Prostate gland (tissue), 2 donors: ENCODE results near the gene HOXD11. TPM values are rescaled to one million over a fixed set of nuclear protein-coding genes. Genes with fewer than 3 reads are reported as not detected.

Experiments
- DNase-seq: peaks from one replicate; pipeline ENCODE4 v3.0.0-alpha.2; 2019; ENCODE audit warnings: low spot score
- H3K27ac ChIP-seq, 2 donors: fragments of 200-600 bp; sonication (generic); 2 replicates each; pipeline ENCODE4 v1.5.1; 2017 to 2019
- H3K27me3 ChIP-seq: fragments of 200-600 bp; sonication (generic); replicated peaks from 2 replicates; pipeline ENCODE4 v1.5.1; 2019; ENCODE audit not compliant: insufficient read depth
- H3K36me3 ChIP-seq, 2 donors: fragments of 200-600 bp; sonication (generic); 1 replicate in 1 of 2; 2 replicates in 1 of 2; pipeline versions ENCODE4 v1.5.1 to v1.8.1; 2017 to 2019
- H3K4me1 ChIP-seq: fragments of 200-600 bp; sonication (generic); replicated peaks from 2 replicates; pipeline ENCODE4 v1.5.1; 2019
- H3K4me3 ChIP-seq, 2 donors: fragments of 200-600 bp; sonication (generic); 2 replicates each; pipeline ENCODE4 v1.5.1; 2017 to 2019
- H3K9me3 ChIP-seq: fragments of 200-600 bp; sonication (generic); 2 replicates; pipeline ENCODE4 v1.5.1; 2017
- POLR2A ChIP-seq: fragments of 450-650 bp; IDR thresholded peaks from one replicate; pipeline ENCODE4 v1.6.1; 2016; ENCODE audit warnings: antibody characterized with exemption, mild to moderate bottlenecking
- POLR2AphosphoS5 ChIP-seq: sonication (generic); formaldehyde crosslinking; IDR thresholded peaks from one replicate; pipeline ENCODE4 v1.6.1; 2017; ENCODE audit warnings: antibody characterized with exemption
- WGBS: methylation state at CpG from one replicate; pipeline ENCODE4 v1.1.5; 2018; 5-methylcytosine and 5-hydroxymethylcytosine counted together
- intact Hi-C: fragments of 100-400 bp; cut with DNase I; formaldehyde crosslinking; loops from one replicate; pipeline ENCODE4 v1.14.2; 2022
- total RNA-seq, 2 donors: library from RNA; depleted of rRNA; stranded (reverse); fragments of >200 nt; gene quantifications; one replicate each; pipeline ENCODE4 v1.1.0, GENCODE V29; 2016
- TF ChIP-seq, protein P1 (sequence below), 4 experiments: fragments of 200-600 bp in 2 of 4; fragments of 450-650 bp in 2 of 4; sonication (generic) in 2 of 4; IDR thresholded peaks; 1 replicate in 3 of 4; 2 replicates in 1 of 4; pipeline ENCODE4 v1.5.1; 2016 to 2019; ENCODE audit warnings: antibody characterized with exemption in 4 of 4, mild to moderate bottlenecking in 2 of 4, moderate library complexity in 2 of 4

Gene HOXD11
- total RNA-seq, 2 donors from 2014 or later, result 8.0 to 14.9 TPM

DNA sequence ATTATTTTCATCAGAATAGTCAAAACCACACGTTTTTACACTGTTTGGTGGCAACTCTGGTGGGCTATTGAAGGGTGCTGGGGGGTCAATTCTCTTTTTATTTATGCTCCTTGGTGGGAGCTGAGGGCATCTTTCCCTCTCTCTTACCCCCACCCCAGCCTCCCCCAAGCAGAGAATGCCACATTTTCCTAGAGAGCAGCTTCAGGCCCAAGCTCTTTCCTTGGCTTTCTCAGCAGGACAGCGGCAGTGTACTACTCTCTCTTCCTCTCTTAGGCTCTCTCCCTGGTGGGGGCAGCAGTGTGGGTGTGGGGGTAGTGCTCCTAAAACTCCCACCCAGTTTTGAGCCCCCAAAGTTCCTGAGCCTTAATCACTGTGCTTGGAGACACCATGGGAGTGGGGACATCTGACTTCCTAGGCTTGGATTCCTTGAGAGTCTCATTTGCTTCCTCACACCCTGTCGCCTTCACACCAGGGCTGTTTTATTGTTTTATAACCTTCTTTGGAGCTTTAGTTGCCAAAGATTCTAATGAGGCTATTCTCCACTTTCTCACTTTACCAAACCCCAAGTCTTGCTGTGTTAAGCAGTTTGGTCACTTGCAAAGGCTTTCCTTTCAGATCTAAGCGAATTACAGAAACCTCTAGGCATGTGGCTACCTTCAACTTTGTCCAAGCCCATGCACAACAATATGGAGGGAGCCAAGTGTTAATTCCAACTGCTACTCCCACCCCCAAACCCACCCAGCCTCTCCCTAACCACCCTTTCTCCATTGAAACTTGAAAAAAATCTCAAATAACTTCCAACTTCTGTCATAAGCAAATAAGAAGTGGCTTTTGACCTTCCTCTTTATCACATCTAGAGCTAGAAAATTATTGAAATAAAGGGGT is 38.2 kb downstream of the HOXD11 start:
- 85% methylated on average over 4 of the region's 4 CpGs for WGBS
- no peaks in the 10 kb centered on the region for H3K9me3 ChIP-seq
- TF ChIP-seq, protein P1, sequence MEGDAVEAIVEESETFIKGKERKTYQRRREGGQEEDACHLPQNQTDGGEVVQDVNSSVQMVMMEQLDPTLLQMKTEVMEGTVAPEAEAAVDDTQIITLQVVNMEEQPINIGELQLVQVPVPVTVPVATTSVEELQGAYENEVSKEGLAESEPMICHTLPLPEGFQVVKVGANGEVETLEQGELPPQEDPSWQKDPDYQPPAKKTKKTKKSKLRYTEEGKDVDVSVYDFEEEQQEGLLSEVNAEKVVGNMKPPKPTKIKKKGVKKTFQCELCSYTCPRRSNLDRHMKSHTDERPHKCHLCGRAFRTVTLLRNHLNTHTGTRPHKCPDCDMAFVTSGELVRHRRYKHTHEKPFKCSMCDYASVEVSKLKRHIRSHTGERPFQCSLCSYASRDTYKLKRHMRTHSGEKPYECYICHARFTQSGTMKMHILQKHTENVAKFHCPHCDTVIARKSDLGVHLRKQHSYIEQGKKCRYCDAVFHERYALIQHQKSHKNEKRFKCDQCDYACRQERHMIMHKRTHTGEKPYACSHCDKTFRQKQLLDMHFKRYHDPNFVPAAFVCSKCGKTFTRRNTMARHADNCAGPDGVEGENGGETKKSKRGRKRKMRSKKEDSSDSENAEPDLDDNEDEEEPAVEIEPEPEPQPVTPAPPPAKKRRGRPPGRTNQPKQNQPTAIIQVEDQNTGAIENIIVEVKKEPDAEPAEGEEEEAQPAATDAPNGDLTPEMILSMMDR (IDR thresholded peaks at IDR 0.05), result no peak
- TF ChIP-seq POLR2AphosphoS5 (no peak), POLR2A (no peak)
- H3K27ac ChIP-seq, result no peak overlapping the region
- no peaks in the 10 kb centered on the region for H3K4me1 ChIP-seq
- DNase-seq, result no peak
- H3K27me3 ChIP-seq, result no peaks in the 10 kb centered on the region
- intact Hi-C loops, result no loop called here
- H3K36me3 ChIP-seq, result no peaks in the 10 kb centered on the region
- no peak overlapping the region for H3K4me3 ChIP-seq

DNA sequence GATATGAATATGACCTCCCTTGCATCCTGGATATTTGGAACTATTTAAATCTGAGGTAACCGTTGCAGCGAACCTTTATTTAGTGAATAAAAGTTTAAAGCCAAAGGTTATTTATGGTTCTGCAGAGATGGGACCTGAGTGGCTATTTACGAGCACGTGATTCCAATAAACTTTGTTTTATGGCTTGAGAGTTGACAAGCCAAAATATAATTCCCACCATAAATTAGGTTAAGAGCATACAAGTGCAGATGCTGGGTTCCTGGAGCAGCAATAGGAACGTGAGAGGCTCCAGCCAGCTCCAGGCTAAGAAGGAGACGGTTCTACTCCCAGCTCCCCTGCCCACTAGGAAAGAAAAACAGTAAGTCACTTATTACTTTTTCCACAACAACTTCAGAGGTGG is 39.0 kb downstream of the HOXD11 start:
- intact Hi-C loops, result no loop called here
- WGBS, result 19% methylated on average over 6 of the region's 6 CpGs
- Histone ChIP-seq H3K9me3 (no peaks in the 10 kb centered on the region), H3K4me1 (no peaks in the 10 kb centered on the region), H3K27me3 (no peaks in the 10 kb centered on the region), H3K4me3 (no peak overlapping the region), H3K36me3 (no peaks in the 10 kb centered on the region), H3K27ac (no peak overlapping the region)
- DNase-seq, result no peak
- no peak for TF ChIP-seq POLR2AphosphoS5
- TF ChIP-seq POLR2A, result no peak
- TF ChIP-seq, protein P1 (IDR thresholded peaks at IDR 0.05), result no peak

DNA sequence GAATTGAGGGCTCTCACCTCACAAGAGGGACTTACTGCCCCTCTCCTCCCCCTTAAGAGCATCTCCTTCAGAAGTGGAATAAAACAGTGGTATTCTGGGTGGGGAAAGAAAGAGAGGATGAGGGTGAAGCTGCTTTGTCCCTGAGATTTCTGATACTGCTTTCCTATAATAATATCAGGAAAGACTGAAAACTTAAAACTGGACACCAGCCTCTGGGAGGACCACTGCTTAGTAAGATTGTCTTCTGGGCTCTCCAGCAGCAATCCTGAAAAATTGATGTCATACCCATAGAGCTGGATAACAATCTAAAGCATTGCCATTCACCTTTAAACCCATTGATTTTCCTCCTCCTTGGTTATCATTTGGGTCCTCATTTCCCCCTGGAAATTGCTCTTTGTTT is 39.6 kb downstream of the HOXD11 start:
- Histone ChIP-seq H3K9me3 (no peaks in the 10 kb centered on the region), H3K4me3 (no peak overlapping the region), H3K27me3 (no peaks in the 10 kb centered on the region), H3K4me1 (no peaks in the 10 kb centered on the region), H3K36me3 (no peaks in the 10 kb centered on the region), H3K27ac (no peak overlapping the region)
- no peak for DNase-seq
- no peak for TF ChIP-seq POLR2AphosphoS5
- TF ChIP-seq, protein P1 (IDR thresholded peaks at IDR 0.05), result no peak
- intact Hi-C loops, result no loop called here

DNA sequence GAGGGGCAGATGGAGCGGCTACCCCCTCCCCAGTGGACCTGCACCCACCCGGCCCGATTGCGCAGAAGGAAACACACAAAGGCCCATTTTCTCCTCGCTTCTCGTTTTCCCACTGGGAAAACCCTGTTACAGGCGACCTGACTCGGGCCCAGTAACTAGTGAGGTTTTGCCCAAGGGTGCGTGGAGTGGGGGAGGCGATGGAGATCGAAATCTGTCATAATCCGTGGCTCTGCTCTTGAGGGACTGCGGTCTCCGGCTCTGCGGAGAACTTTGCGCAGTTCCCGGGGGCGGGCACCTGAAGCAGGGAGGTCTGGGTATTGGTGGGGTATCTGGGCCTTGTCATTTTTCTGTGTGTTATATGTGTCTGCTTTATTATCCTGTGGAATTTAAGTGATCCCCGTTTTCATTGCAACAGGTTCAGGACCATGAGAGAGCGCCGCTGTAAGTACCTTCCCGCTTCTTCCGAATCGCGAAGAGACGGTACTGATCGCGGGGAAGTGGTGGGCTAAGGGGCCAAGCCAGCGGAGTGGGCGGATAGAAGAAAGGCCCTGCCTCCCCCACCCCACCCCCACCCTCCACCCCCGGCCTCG is 40.2 kb downstream of the HOXD11 start:
- DNase-seq, result no peak
- Histone ChIP-seq H3K4me1 (no peaks in the 10 kb centered on the region), H3K36me3 (no peaks in the 10 kb centered on the region), H3K9me3 (no peaks in the 10 kb centered on the region), H3K27ac (no peak overlapping the region), H3K27me3 (no peaks in the 10 kb centered on the region), H3K4me3 (no peak overlapping the region)
- TF ChIP-seq, protein P1 (IDR thresholded peaks at IDR 0.05), result no peak
- TF ChIP-seq POLR2A, result no peak
- TF ChIP-seq POLR2AphosphoS5, result no peak
- WGBS, result 55% methylated on average over 32 of the region's 32 CpGs
- intact Hi-C loops, result no loop called here
